ENCODE results near the gene RNF169. TPM values are rescaled to one million over a fixed set of nuclear protein-coding genes. Genes with fewer than 3 reads are reported as not detected.

Gene RNF169
- total RNA-seq, 1 experiment from 2014 or later, result 13.0 TPM

GRCh38 chr11:74714904-74715303 is 33.7 kb upstream of the RNF169 start:
- Histone ChIP-seq H3K18ac (ENCODE audit: insufficient read length, low read depth, low read length) (no peak overlapping the region), H4K91ac (ENCODE audit: insufficient read length, low read depth, low read length) (no peak overlapping the region), H4K5ac (ENCODE audit: insufficient read length, low read depth, low read length) (no peak overlapping the region), H3K4ac (ENCODE audit: low read depth, low read length) (no peak overlapping the region), H3K4me2 (ENCODE audit: insufficient read depth, insufficient read length, low read length) (no peak overlapping the region), H2BK12ac (ENCODE audit: insufficient read length, low read depth, low read length) (no peak overlapping the region), H3K79me2 (ENCODE audit: insufficient read depth, low read length) (no peaks in the 10 kb centered on the region), H3K4me1 (ENCODE audit: insufficient read depth, low read length) (no peaks in the 10 kb centered on the region), H2BK120ac (ENCODE audit: low read depth, low read length, poor library complexity, severe bottlenecking) (no peak overlapping the region), H3K27ac (ENCODE audit: insufficient read length, low read depth, low read length) (no peak overlapping the region), H3K9ac (ENCODE audit: extremely low read depth, insufficient read length, low read length) (no peak overlapping the region), H2AK5ac (ENCODE audit: insufficient read length, low read length) (no peak overlapping the region), H3K14ac (ENCODE audit: insufficient read depth, low read length) (no peak overlapping the region), H3K56ac (ENCODE audit: insufficient read length, low read depth, low read length) (no peak overlapping the region), H3K9me3 (ENCODE audit: control insufficient read depth, low read depth, low read length) (no peaks in the 10 kb centered on the region), H3K23ac (ENCODE audit: insufficient read length, low read depth, low read length) (no peak overlapping the region), H3T11ph (ENCODE audit: low read length) (no peak overlapping the region), H3K79me1 (ENCODE audit: insufficient read depth, low read depth, low read length, poor library complexity, severe bottlenecking) (no peaks in the 10 kb centered on the region), H2AFZ (ENCODE audit: low read length) (no peak overlapping the region), H4K20me1 (ENCODE audit: control insufficient read depth, insufficient read depth, insufficient read length) (no peaks in the 10 kb centered on the region), H4K8ac (replicated peaks; ENCODE audit: insufficient read length, low read depth, low read length) (no peak overlapping the region), H2BK15ac (ENCODE audit: low read depth, low read length) (no peak overlapping the region), H2BK20ac (ENCODE audit: low read depth, low read length, poor library complexity, severe bottlenecking) (no peak overlapping the region), H2BK5ac (ENCODE audit: insufficient read length, low read length) (no peak overlapping the region), H3K27me3 (ENCODE audit: insufficient read depth, low read length) (no peaks in the 10 kb centered on the region), H3K23me2 (ENCODE audit: insufficient read length, low read depth, low read length, poor library complexity, severe bottlenecking) (no peaks in the 10 kb centered on the region)
- H3K27me3 Mint-ChIP-seq (ENCODE audit: low read depth), result peaks cover 8% of the 10 kb centered on the region
- TF ChIP-seq CTCF (conservative IDR thresholded peaks at IDR 0.05), result no peak
- H3K4me3 Mint-ChIP-seq, result no peak overlapping the region
- no CpG with 5 or more reads among the region's 7 CpGs for WGBS (ENCODE audit: extremely low coverage, insufficient read length, low lambda C conversion rate)
- no peak overlapping the region for H3K27ac Mint-ChIP-seq
- H3K9me3 Mint-ChIP-seq, result no peaks in the 10 kb centered on the region
- DNase-seq, result no peak
- no peaks in the 10 kb centered on the region for H3K36me3 Mint-ChIP-seq (ENCODE audit: insufficient read depth in 1 of 3, low read depth in 3 of 3)
- H3K4me1 Mint-ChIP-seq, result peaks cover 11 to 27% of the 10 kb centered on the region in 2 experiments

Measured in H9 (cell line).